Left colon (tissue), 2 donors: ENCODE data around the gene SEMA3A. TPM values are rescaled to one million over a fixed set of nuclear protein-coding genes. Genes with fewer than 3 reads are reported as not detected.
"Not testable (repeated sequence)": the region's sequence is repeated elsewhere in the genome, so short reads cannot be mapped to it uniquely, and the experiment has no call there.

Experiments used
- ATAC-seq: fragments of 200-7000 bp; cut with Tn5 transposase; one replicate; pipeline ENCODE4 v1.9.1; 2020; ENCODE audit warnings: mild to moderate bottlenecking, moderate library complexity
- DNase-seq, 2 donors: peaks; one replicate each; pipeline ENCODE4 v3.0.0-alpha.2; 2020
- intact Hi-C, 2 donors: fragments of 100-400 bp; cut with DNase I in 1 of 2; cut with micrococcal nuclease in 1 of 2; formaldehyde crosslinking; loops; one replicate each; pipeline versions ENCODE4 v1.11.2 to v1.14.0; 2022; cut with DNase I, micrococcal nuclease
- total RNA-seq, 2 donors: library from RNA; stranded (reverse); fragmentation: NEBNext Ultra II Directional; extraction: Animal tissue kit (Norgen Biotek cat#: 25700); gene quantifications; one replicate each; pipeline ENCODE4 v1.2.1, GENCODE V29; 2021
- donor health status: DM: no; HTN: no; CAD: no.
- donor health status: DM: yes; HTN: yes; CAD: no.

SEMA3A gene
- total RNA-seq, 2 donors from 2014 or later, result 3.4 to 12.6 TPM

DNA sequence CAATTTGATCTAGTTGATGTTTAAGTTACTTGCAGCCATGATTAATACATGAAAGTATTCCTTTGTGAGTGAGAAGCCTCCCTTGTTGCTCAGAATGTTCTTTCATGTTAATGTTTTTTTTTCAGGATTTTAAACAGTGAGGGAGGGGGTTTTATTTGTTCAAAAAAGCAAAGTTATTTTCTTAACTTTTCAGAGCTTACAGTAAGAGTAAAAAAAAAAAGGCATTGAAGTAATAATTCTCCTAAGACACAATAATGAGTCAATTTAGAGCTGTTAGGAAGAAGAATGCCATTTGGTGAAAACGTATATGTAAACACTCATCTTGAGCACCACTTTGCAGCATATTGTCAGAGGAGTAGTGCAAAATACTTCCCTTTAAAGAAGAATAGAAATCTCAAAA lies 105.8 kb downstream of the SEMA3A start:
- intact Hi-C loops, result no loop called here
- no peak for DNase-seq
- ATAC-seq, result no peak

DNA sequence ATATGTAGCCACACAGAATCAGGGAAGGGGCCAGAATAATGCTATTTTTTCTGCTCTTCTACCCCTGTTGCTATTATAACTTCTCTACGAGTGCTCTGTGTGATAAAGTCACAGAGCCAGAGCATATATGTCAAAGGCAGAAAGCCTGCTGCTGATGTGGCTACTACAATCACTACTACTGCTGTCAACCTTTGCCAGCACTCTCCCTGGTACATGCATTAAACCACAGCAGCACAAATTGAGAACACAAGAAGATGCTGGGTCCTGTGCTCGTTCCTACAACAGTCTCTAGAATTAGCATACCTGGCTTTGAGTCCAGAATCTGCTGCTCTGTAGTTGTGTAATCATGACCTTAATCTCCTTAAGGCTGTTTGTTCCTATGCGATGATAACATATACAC lies 108.6 kb downstream of the SEMA3A start:
- DNase-seq, result no peak
- intact Hi-C loops, result no loop called here
- no peak for ATAC-seq

DNA sequence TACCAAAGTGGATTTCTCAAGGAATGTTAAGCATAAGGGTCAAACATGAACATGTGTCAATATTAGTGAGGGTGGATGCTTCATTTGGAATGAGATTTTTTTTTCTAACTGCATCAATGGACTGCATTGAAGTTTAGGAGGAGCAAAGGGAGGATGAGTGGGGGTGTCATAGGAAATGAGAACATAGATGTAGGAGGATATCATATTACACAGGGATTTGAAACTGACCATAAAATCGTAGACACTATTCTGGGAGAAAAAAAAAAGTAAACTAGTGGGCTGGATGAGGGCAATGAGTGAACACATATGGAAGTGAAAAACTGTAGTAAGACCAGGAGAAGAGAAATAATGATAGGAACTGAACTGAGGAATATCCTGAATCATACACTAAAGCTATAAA lies 109.4 kb downstream of the SEMA3A start:
- no peak for ATAC-seq
- DNase-seq, result no peak
- intact Hi-C loops, result no loop called here

DNA sequence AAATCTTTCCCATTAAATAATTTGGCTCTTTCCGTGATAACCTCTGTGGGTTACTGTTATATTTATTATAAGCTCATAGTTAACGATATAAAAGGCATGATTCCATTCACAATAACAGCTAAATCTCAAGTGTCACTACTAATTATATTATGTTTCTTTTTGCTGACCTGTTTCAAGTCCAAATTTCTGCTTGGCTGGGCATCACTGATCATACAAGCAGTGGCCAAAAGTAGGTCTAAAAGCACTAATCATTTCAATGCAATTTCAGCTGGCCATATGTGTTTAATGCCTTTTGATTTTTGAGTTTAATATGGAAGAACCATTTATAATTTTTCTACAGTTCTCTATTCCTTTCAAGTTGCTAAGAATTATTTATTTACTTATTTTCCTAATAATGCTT lies 110.7 kb downstream of the SEMA3A start:
- intact Hi-C loops, result no loop called here
- DNase-seq (no peak), ATAC-seq (no peak)

DNA sequence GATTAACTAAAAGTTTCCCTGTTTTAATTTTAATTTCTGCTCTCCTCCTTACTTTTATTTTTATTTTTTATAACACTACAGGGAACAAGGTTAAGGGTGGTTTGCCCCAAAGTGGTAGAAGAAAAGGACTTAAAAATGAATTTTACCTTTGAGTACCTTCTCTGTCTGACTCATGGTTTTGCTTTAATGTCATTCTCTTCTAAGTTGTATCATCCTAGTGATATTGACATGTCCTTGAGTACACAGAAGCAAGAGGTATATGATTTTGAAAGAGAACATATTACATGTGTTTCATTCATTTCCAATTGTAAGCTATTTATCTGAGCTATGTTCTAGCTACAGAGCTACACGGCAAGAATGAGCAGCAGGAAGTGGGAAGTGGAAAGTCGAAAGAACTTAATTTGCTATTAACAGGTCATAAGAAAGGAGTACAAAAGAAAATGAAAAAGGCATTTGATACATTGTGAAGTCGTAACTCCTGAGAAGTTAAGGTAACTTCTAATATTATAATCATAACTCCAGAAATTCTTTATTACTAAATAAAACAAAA lies 112.5 kb downstream of the SEMA3A start:
- no peak for DNase-seq
- no peak for ATAC-seq
- intact Hi-C loops, result no loop called here

DNA sequence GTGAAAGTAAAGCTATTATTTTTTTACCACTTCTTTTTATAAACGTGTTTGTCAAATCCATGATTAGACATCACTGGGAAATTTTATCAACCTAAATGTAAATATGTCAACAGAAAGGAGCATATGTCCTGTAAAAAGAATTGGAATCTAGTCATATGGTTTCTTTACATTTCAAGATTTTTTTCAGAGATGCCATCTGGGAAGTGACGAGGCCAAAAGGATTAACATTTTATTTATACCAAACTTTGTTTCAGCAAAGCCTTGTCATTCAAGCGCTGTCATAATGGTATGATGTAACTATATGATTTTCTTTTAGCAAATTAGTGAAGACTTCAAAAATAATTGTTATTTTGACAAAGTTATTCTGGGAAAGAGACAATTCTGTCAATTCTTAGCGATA lies 117.3 kb downstream of the SEMA3A start:
- intact Hi-C loops, result no loop called here
- ATAC-seq, result no peak
- no peak for DNase-seq

DNA sequence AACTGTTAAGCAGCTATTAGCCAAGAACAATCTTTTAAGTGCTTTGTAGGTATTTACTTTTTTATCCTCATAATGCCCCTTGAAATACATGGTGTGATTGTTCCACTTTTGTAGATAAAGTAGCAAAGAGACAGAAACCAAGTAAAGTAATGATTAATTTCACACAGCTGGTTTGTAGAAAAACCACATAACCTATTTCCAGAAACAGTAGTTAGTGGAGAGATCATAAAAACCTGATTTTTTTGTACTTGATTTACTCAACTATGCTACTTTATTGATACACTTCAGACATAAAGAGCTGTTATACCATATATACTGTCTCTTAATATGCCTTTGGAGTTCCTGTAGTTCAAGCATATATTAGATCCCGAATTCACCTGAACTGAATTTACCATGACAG lies 118.4 kb downstream of the SEMA3A start:
- intact Hi-C loops, result no loop called here
- ATAC-seq, result no peak
- DNase-seq, result no peak

DNA sequence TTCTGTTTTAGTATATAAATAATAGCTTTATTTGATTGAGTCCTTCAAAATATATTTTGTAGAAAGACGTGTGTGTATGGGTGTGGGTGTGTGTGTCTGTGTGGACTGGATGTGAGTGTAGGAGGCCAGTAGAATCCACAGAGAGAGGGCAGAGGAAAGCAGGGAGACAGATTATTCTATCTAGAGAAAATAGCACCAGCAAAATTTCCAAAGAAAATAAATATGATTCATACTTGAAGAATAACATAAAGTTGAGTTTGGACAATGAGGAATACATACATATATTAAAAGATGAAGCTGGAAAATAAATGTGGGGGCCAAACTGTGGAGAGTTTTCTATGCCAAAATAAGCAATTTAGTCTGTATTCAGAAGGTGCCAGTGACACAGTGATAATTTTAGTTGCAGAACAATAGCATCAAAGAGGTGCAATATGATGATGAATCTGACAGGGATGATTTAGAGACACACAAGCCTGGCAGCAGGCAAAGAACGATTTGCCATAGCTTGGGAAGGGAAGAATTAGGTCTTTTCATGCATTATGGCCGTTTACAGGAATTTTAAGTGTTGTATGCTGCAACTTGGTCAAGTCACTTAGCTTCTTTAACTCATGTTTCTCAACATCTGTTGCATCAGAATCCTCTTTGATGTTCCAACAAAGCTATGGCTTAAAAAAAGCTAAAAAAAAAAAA lies 121.3 kb downstream of the SEMA3A start:
- ATAC-seq (no peak), DNase-seq (no peak)
- intact Hi-C loops, result no loop called here

DNA sequence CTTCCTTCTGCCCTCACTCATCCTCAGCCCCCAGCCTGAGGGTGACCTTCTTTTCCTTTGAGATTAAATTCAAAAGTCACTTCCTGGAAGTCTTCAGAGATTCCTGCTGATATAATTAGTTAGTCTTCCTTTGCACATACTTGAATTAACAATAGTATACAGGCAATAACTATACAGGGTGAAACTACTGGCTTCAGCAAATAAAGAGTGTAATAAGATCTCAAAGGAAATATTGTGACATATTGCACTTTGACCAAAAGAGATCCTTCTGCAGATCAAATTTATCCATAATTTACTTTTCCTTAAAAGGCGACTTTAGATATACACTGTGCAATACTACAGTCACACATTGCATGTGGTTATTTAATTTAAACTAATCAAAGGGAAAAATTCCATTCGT lies 123.8 kb downstream of the SEMA3A start:
- DNase-seq, result no peak
- peak; percentile 57 for ATAC-seq
- intact Hi-C loops, result no loop called here

DNA sequence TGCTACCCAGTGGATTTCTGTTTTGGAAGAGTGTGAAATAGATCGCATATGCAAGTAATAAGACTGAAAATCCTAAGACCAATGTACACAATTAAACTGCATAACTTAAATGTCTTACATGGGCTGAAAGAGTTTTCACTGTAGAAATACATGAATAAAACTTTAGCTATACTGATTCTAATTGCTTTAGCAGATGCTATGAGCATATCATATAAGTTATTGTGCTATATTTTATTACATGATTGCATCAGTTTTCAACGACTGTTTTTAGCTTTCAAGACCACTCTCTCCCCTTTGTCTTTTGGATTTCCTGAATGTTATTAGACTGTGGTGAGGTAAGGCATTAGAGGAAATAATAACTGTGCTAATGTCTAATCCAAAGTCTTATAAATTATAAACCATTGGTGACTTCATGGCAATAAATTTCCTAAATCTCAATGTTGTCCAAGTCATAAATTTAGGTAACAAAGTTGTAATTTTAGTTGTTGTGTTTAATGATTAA lies 124.5 kb downstream of the SEMA3A start:
- intact Hi-C loops, result no loop called here
- DNase-seq (no peak), ATAC-seq (peak; percentile 51)

DNA sequence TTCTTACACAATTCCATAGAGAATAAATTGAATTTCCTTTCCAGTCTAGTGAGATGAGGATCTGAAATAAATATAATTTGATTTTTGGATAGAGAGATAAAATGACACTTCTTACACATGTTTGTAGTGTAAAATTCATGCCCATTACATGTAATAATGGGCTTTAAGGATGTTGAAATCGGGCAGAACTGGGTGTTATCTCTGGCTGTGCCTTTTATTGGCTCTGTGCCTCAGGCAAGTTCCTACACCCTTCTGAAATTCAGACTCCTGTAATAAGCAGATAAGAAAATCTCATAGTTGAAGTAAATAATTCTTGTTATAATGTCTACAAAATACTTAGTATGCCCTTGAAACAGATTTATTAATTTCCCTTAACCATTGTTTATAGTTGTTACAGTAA lies 125.6 kb downstream of the SEMA3A start:
- intact Hi-C loops, result no loop called here
- DNase-seq (no peak), ATAC-seq (no peak)

DNA sequence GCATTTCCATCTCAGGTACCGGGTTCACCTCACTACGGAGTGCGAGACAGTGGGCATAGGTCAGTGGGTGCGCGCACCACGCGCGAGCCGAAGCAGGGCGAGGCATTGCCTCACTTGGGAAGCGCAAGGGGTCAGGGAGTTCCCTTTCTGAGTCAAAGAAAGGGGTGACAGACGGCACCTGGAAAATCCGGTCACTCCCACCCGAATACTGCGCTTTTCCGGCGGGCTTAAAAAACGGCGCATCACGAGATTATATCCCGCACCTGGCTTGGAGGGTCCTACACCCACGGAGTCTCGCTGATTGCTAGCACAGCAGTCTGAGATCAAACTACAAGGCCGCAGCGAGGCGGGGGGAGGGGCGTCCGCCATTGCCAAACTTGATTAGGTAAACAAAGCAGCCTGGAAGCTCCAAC lies 132.1 kb downstream of the SEMA3A start:
- DNase-seq, intact Hi-C loops, ATAC-seq: not testable (repeated sequence)

DNA sequence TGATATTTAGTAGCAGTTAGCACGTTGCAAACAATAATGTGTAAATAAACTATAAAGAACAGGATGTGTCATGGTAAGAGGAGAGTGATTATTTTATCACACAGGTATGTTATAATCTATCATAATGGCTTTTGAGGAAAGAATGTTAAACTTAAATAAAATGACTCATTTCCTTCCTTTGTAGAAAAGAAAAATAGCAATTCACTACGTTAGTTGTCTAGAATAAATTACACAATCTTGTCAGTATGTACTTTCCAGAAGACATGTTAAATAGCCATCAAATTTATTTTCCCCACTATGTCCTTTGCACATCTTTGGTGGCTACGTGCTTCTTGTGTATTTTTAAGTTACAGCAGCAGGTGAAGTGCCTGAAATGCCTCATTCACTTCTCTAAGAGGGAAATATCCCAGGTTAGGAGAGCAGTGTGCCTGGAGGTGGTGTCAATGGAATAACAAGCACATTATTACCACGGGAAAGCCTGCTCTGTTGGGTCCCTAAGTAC lies 133.8 kb downstream of the SEMA3A start:
- DNase-seq (no peak), ATAC-seq (peak; percentile 29)
- intact Hi-C loops, result no loop called here

DNA sequence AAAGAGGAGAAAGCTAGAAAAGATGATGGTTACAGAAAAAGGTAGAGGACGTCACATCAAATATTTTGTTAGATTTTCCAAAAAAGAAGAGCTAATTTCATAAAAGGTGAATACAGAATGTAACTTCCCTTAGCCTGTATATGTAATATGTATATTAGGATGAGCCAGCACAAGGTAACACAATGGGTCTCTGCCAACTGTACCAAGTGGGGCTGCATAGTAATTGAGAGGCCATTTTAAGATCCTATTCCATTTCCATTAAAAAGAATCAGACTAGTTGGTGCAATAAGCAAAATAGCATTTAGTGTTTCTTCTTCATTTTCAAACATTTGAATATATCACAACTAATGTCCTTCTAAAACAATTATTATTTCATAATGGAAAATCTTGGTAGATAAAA lies 134.6 kb downstream of the SEMA3A start:
- DNase-seq (no peak), ATAC-seq (no peak)
- intact Hi-C loops, result no loop called here

DNA sequence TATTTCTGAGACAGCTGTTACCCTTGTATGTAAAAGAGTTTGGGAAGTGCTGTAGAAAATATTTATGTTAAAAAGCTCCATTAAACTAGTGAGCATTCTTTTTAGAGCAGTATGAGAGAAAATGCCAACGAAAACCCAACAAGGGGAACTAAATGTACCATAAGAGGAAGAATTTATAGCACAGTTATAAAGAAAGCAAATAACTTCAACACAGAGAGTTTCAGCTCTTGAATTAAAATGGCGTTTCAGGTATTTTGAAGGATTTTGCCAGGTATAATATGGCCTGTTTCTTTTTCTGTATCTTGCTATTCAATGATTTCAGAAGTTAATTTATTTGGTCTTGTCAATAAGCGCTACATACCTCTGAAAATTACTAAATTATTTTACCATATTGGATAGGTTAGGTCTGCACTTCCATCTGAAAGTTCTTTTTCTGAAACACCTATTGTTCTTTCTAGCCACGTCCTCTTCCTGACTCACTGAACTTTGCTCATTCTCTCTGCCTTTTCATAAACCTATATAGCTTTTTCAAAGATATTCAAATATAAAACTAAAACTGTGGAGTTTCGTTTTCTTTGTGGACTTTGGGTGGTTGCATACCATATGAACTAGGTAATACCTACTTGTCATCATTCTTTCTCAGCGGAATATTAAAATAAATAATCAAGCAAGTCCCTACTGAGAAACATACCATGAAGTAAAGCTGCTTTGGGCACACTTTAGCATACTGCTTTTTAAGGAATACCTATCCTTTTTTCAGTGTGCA lies 136.1 kb downstream of the SEMA3A start:
- no peak for DNase-seq
- ATAC-seq, result peak; percentile 89
- intact Hi-C loops, result no loop called here

DNA sequence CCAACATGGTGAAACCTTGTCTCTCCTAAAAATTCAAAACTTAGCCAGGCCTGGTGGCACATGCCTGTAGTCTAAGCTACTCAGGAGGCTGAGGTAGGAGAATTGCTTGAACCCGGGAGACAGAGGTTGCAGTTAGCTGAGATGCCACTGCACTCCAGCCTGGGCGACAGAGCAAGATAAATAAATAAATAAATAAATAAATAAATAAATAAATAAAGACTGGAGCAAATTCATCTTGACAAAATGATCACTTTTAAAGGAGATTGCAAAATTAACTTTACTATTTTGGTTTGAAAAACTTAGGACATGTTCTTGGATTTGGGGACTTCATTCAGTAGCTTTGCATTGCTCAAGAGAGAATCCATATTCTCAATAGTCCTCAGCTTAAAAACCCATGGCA lies 137.0 kb downstream of the SEMA3A start:
- DNase-seq, result no peak
- ATAC-seq, result no peak
- intact Hi-C loops, result no loop called here

DNA sequence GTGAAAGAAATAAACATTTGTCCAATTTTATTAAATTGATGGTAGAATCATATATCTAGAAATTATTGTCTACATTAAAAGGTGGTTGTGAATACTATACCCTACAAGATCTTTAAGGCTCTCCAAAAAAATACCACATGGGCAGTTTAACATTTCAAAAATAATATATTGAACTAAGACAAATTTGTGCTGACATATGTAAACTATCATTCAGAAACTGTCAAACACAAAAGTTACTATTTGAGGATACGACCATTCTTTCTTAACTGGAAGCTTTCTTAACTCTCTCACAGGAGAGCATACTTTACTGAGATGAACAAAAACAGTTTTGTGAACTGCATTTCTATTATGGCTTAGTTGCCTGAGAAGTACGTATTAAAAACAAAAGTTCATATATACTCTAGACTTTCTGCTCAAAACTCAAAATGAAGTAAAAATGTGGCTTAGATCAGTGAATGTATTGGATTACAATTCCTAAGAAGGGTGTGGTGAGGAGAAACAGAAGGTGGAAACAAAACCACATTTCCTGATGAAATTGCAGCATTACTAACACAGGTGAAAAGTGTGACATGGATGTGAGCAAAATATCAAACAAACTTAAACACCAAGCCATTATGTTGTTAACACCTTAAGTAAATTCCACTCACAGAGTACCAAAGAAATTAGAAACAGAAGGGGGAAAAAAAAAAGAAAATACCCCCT lies 138.5 kb downstream of the SEMA3A start:
- intact Hi-C loops, result no loop called here
- ATAC-seq (no peak), DNase-seq (no peak)

DNA sequence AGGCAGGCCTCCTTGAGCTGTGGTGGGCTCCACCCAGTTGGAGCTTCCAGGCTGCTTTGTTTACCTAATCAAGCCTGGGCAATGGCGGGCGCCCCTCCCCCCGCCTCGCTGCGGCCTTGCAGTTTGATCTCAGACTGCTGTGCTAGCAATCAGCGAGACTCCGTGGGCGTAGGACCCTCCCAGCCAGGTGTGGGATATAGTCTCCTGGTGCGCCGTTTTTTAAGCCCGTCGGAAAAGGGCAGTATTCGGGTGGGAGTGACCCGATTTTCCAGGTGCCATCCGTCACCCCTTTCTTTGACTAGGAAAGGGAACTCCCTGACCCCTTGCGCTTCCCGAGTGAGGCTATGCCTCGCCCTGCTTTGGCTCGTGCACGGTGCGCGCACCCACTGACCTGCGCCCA lies 139.4 kb downstream of the SEMA3A start:
- ATAC-seq, intact Hi-C loops: not testable (repeated sequence)
- peak in 1 of 2 donors; percentile 12 for DNase-seq

DNA sequence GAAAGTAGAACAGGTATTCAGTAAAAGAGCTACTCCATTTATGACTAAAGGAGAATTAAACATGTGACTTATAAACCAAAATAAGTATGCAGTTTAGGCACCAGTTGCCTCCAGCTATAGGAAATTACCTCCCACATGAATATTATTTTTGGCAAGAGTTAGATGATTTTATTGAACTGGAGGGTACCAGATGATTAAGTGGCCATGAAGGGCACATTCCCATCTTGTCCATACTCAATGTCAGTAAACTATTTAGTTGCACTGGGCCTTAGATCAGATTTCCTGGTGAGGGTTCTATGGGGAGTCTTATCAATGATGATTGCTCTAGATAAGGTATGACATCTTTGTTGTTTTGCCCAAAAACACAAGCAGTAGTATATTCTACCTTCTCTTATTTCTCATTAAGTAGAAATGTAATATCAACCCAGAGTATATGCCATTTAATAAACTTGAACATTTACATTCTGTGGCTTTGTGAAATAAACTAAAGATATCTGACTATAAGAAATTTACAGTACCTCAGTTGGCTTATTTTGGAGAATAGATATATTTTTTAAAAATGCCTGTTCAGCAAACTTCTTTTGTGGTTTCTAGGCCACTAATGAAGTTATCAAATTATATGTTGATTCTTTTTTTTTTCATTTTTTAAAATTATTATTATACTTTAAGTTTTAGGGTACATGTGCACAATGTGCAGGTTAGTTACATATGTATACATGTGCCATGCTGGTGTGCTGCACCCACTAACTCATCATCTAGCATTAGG lies 145.3 kb downstream of the SEMA3A start:
- intact Hi-C loops, result no loop called here
- no peak for ATAC-seq

More for the DNA sequence above, 145.3 kb downstream of the SEMA3A start:
- DNase-seq, result no peak
